GM12864 (cell line): ENCODE measurements around the gene CACNA2D3.
A peak's percentile ranks its signal among the peaks of the same experiment; 100 is the strongest.

Experiments
- DNase-seq: peaks from one replicate; pipeline ENCODE4 v3.0.0-alpha.2; 2011; ENCODE audit warnings: low read depth
- H3K4me3 ChIP-seq: 2 replicates; pipeline ENCODE4 v1.5.1; 2011; ENCODE audit warnings: mild to moderate bottlenecking, low read depth, low read length, control low read depth
- TF ChIP-seq, protein P1 (sequence below): IDR thresholded peaks from 2 replicates; pipeline ENCODE4 v1.5.1; 2011; ENCODE audit warnings: low read depth, mild to moderate bottlenecking, moderate library complexity, low read length, control low read depth, inconsistent platforms; ENCODE audit errors: missing control alignments

The CACNA2D3 gene

DNA sequence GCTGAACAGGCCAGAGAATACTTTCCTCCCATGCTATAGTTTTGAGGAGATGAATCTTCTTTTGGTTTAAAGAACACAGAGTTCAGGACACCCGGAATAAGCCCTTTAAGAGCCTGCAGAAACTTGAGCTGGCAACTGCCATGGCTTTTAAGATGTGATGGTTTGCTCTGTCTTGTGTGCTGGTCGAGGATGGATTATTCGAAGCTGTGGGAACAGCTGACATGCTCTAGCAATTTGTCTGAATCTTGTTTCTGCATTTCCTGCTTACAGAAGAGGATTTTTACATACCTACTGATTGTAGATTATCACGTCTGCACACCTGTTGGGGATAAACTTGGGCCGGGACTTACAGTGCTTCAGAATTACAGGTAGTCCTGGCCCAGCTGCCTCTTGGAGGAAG lies 408.6 kb downstream of the CACNA2D3 start:
- no peak overlapping the region for H3K4me3 ChIP-seq
- TF ChIP-seq, protein P1, sequence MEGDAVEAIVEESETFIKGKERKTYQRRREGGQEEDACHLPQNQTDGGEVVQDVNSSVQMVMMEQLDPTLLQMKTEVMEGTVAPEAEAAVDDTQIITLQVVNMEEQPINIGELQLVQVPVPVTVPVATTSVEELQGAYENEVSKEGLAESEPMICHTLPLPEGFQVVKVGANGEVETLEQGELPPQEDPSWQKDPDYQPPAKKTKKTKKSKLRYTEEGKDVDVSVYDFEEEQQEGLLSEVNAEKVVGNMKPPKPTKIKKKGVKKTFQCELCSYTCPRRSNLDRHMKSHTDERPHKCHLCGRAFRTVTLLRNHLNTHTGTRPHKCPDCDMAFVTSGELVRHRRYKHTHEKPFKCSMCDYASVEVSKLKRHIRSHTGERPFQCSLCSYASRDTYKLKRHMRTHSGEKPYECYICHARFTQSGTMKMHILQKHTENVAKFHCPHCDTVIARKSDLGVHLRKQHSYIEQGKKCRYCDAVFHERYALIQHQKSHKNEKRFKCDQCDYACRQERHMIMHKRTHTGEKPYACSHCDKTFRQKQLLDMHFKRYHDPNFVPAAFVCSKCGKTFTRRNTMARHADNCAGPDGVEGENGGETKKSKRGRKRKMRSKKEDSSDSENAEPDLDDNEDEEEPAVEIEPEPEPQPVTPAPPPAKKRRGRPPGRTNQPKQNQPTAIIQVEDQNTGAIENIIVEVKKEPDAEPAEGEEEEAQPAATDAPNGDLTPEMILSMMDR = no peak
- DNase-seq = no peak

DNA sequence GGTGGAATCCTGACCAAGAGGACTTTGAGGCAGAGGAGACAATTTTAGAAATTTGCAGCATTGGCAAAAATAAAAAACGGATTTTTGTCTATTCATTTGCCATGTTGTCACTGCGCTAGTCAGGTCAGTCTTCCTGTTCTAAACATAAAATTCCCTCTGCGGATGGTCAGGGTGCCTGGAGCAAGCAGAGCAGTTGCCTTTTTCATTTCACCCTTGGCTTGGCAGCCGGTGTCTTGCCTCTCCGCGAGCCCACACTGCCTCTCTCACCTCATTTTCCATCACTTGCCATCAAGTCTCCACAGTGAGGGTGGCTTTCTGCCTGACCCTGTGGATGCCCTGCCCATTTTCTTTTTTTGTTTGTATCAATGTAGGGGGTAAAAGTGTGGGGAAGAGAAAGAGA lies 409.4 kb downstream of the CACNA2D3 start:
- TF ChIP-seq, protein P1 = no peak
- no peak for DNase-seq
- no peak overlapping the region for H3K4me3 ChIP-seq

DNA sequence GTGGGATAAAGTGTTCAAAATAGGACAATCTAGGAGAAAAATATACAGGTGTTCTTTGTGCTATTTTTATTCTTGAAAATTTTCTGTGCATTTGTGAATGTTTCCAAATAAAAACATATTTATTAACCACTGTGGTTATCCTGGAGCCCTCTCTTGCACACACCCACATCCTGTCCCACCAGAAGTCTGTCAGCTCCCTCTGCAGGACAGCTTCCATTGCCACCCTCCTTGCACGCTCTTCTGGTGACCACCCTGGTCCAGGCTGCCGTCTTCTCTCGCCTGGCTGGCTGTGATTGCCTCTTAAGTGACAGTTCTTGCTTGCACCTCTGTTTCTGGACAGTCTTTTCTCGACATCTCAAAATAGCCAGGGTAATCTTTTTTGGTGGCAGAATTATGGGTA lies 411.5 kb downstream of the CACNA2D3 start:
- no peak for DNase-seq
- TF ChIP-seq, protein P1 = no peak
- no peak overlapping the region for H3K4me3 ChIP-seq

DNA sequence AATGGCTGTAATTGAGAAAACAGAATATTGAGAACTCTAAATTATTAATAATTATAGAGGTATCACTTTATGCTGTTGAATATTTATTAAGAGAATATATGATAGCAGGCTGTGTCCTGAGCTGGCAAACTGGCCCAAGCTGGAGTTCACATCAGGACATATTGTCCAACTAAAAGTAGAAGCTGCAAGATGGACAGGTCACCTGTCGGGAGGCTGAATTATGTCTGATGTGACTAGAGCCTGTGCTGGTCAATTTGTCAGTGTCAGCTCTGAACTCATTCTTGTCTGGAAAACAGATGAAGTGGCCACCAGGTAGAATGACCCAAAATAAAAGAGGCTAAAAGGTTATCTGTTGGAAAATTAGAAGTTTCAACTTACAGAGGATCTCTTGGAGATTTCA lies 413.3 kb downstream of the CACNA2D3 start:
- no peak overlapping the region for H3K4me3 ChIP-seq
- TF ChIP-seq, protein P1 = no peak
- DNase-seq = no peak

DNA sequence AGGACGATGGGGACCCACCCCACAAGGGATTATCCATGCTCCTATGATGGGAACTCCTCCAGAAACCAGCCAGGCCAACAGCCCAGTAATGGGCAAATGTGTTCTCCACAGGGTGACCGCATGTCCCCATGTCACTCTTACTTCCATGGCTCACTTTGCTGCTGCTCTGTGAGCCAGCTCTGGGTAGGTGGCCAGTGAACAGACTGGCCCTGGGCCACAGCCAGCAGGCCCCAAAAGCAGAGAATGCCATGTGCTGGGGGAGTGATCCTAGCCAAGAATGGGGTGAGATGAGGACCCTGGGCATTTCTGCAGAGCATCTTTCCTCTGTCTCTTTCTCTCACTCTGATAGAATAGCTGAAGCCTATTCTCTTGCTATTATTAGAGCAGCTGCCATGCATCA lies 414.1 kb downstream of the CACNA2D3 start:
- no peak for DNase-seq
- H3K4me3 ChIP-seq = no peak overlapping the region
- TF ChIP-seq, protein P1 = no peak

DNA sequence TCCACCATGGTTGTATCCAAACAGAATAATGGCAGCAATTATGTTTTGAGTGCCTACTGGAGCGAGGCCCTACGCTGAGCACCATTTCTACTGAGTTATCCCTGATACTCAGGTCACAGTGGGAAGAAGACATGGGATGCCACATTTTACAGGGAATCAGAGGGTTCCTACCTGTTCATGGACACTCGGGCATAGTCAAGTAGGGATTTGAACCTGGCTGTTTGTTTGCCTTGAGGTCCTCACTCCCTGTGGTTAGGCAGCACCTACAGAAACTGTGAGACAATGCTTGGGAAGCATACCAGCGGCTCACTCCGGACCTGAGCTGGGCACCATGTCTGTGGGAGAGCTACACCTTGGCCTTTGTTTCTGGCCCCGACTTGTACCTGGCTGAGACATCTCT lies 415.2 kb downstream of the CACNA2D3 start:
- TF ChIP-seq, protein P1 = no peak
- DNase-seq = no peak
- H3K4me3 ChIP-seq = no peak overlapping the region

DNA sequence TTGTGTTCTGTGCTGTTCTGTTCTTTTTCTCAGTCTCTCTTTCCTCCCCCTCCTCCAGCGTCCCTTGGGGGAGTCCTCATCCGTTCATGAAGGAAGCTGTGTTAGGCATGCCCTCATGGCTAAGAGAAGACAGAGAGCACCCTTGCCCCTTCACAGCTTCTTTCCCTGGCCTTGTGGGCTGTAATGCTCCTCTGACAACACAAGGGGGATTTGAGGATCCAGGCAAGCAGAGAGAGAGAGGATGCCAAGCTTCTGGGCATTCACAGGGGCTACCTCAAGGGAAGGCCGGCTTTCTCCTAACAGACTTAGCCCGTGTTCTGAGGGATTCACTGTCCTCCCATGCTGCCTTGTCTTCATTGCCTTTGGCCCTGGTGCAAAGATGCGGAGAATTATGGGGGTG lies 416.0 kb downstream of the CACNA2D3 start:
- TF ChIP-seq, protein P1 = peak; percentile 25
- H3K4me3 ChIP-seq = no peak overlapping the region
- DNase-seq = no peak
